NCI-H510A treated with DMSO at 0.1 percent for 48 hours (cell line): ENCODE results near the gene ZNF343.
"Not testable (repeated sequence)": the region's sequence is repeated elsewhere in the genome, so short reads cannot be mapped to it uniquely, and the experiment has no call there.

Source experiments
- DNase-seq: peaks from one replicate; lab custom pipeline; 2025; lab: John Stamatoyannopoulos, UW

The ZNF343 gene

DNA sequence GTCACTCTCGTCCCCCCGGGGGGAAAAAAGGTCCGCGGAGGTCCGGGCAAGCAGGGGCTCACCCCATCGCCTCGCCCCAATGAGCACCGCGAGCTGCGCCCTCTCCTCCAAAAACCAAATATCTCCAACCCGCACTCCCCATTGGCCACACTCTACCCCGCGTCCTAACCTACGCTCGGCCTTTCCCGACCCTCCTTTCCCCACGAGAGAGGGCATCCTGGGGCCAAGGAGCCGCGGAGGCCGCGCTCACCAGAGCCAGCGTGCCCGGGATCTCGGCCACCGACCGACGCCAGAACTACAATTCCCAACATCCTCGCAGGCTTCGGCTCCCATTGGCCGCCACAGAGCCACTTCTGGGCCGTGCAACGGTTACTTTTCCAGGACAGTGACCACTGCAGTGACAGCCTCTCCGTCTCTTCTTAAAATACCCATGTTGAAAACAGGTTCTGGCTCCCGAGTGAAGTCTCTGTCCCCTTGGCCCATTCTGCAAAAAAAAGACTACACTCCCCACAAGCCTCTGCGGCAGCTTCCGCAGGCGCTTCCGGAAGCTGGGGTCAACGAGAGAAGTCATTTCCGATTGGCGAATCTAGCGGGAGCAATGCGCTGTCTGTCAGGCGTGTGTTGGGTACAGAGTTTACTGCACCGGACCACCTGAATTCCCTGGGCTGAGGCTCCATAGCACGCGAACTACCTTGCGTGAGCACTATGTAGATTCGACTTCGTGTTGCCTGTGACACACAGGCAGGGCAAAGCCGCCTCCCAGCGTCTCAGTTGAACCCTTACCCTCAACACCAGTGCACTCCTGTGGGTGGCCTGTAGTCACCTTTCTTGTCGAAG lies at the start of gene ZNF343:
ZNF343 (minus strand) TSS at position 285 of the 837 bp plus-strand sequence. CDS start 15,020 bp downstream, outside the sequence.
- peak; percentile 86 for DNase-seq

DNA sequence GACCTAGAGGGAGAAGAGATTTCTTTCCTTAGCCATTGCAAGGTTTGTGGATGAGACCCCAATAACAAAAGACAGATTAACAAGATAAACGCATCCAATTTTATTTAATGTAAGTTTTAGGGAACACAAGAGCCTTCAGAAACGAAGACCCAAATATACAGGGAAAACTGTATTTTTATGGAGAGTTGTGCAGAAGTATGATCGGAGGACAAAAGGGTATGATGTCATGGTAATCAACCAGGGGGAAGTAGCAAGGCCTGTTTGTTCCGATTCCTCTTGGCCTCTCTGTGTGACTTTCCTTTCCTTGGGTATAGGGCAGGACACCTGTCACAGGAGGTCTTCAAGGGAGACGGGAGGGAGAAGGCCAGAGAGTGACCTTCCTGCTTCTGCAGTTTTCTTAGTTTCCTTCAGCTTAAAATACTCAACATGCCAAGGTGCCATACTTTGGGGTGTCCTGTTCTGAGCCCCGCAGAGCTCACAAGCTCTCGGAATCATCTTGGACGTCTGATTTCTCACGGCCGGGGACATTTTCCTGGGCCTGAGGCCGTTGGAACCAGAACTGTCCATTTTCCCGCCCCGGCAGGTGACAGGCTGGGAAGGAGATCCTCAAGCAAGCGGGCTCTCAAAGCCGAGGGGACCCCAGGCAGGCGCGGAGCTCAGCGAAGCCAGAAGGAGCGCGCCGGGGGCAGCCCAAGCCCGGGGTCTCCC lies 49.3 kb upstream of the ZNF343 start:
- DNase-seq, result no peak

GRCh38 chr20:2545594-2545993 lies 36.9 kb upstream of the ZNF343 start:
- DNase-seq, result no peak

DNA sequence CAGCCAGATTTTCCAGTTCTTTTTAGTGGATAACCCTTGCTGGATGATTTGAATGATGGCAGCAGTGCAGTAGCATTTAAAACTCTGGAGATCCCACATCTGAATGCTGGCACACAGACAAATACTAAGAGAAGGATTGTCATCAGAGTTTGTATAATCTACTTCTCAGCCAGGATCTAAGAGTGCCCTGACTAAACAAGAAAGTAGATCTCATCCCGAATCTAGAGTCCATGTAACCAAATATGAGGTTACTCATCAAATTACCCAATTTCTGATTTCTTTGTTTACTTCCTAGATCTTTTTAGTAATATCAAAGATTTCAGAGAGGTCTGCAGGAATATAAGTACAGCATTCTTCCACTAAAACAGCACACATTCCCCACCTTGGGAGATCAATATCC lies 35.5 kb upstream of the ZNF343 start:
- no peak for DNase-seq

DNA sequence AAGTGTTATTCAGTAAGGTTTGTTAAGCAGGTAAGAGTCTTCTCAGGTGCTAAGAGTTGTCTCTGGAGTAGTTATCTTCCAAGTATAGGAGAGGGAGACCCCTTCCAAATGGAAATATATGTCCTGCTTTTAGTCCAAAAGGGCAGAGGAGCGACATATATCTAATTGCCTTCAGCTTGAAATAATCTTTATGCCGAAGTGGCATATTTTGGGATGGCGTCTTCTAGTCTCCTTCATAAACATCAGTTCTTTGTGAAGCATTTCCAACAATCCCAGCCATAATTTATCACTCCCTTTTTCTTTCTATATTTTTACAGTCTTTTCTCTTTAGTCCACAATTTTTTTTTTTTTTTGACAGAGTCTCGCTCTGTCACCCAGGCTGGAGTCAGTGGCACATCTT lies 33.6 kb upstream of the ZNF343 start:
- DNase-seq, result no peak

GRCh38 chr20:2541940-2542339 lies 33.2 kb upstream of the ZNF343 start:
- no peak for DNase-seq

GRCh38 chr20:2538931-2539720 lies 30.4 kb upstream of the ZNF343 start:
- DNase-seq, result no peak

GRCh38 chr20:2538356-2538755 lies 29.6 kb upstream of the ZNF343 start:
- no peak for DNase-seq

- DNase-seq, result no peak
Measured at GRCh38 chr20:2537101-2537500, 28.4 kb upstream of the ZNF343 start.

- no peak for DNase-seq
Measured at GRCh38 chr20:2536560-2536986, 27.9 kb upstream of the ZNF343 start, which contains the start of gene TMC2. Gene TMC2, plus strand, starts transcription at chr20:2536573. Its CDS starts 49 bp downstream, at chr20:2536622.

- no peak for DNase-seq
Measured at GRCh38 chr20:2535711-2536559, 27.2 kb upstream of the ZNF343 start.

DNA sequence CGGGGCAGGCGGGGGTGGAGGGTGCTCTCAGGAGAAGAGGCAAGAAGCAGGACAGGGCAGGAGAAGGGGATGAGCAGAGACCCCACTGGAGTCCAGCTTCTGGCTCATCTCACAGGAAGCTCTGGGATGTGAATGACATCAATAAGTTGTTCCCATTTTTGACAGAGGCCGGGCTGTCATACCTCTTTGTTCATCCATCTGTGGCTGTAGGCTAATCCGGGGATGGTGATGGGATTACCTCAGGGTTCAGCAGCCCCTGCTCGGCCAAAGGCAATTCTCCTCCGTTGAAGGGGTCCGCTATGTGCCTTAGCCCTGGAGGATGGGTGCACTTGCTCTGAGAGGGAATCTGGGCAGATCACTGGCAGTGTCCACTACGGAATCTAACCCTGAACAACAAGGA lies 24.4 kb upstream of the ZNF343 start:
- no peak for DNase-seq

DNA sequence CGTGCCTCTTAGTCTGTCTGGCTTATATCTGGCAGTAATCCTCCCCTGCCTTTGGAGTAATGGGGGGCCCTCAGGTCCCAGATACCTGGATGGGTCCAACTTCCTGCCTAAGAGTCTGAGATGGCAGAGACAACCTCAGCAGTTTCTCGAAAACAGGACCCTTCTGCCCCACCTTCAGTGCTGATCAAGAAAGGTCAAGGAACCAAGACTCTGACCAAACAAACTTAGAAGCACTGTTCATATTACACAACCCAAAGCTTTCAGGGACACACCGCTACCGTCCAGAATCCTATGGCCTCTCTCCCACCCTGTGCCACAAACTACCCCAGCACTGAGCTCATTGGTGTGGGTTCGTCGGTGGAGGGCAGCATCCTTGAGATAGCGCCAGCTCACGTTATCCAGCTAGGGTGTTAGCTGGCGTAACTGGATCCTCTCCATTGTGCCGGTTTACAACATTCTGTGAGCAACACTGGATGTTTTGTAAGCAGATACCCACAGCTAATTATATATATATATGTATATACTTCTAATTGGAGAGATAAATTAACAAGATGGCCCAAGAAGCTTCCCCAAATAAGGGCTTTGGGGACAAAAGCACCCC lies 20.1 kb upstream of the ZNF343 start:
- no peak for DNase-seq

GRCh38 chr20:2527762-2528161 lies 19.0 kb upstream of the ZNF343 start:
- no peak for DNase-seq

GRCh38 chr20:2526218-2526583 lies 17.5 kb upstream of the ZNF343 start:
- not testable (repeated sequence) for DNase-seq

DNA sequence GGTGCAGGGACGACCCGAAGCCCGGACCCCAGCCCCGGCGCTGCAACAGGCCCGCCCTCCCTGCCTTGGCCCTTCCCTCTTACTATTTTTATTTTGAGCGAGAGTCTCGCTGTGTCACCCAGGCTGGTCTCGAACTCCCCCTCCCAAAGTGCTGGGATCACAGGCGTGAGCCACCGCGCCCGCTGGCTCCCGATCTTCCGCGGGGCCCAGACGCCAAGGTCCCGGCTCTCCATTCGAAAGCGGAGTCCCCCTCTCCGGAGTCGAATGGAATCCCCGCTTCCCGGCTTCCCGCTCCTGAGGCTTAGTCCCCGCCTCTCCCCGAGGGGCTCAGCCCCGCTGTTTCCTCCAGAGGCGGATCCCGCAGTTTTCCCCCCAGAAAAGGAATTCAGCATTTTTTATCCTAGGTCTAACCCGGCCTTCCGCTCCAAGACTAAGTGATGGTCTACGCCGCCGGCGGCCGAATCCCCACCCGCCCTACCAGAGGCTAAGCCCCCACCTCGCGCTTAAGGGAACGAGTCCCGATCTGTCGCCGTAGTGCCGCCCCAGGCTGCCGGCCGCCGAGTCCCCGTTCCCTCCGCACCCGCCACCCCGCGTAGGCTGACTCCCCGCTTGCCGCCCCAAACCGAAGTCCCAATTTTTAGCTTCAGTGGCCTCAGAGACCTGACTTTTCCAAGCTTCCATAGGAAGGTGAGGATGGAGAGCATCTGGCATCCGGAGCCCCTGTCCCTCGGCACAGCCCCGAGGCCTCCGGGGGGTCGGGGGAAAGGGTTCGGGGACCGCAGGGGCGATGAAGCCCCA lies 16.2 kb upstream of the ZNF343 start:
- no peak for DNase-seq

DNA sequence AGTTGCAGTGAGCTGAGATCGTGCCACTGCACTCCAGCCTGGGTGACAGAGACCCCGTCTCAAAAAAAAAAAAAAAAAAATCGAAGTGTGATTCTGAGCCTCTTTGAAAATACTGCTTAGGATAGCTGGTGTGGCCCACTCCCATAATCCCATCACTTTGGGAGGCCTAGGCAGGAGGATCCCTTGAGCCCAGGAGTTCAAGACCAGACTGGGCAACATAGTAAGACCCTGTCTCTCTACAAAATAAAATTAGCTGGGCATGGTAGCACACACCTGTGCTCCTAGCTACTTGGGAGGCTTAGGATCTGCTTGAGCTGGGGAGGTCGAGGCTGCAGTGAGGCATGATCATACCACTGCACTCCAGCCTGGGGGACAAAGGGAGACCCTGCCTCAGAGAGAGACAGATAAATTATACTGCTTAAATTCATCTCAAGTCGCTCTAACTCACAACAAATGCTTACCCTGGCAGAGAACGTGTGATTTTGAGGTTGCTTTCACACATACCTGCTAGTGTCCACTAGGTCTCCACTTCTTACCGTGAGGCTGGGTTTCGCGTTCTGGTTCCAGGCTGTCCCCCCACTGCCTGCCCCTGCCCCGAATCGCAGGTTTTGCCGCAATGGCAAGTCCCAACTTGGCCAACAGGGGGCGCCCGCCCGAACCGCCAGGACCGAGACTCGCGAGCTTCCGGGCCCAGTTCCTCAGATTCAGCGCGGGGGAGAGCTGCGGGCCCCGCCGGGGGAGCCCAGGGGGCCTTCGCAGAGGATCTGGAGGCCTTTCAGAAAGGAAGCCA lies 15.4 kb upstream of the ZNF343 start:
- peak; percentile 83 for DNase-seq

GRCh38 chr20:2522826-2523429 lies 14.2 kb upstream of the ZNF343 start:
- DNase-seq, result not testable (repeated sequence)
